ENCODE results near the gene KIF22.
"Not testable (repeated sequence)": the region's sequence is repeated elsewhere in the genome, so short reads cannot be mapped to it uniquely, and the experiment has no call there.

Gene KIF22

GRCh38 chr16:29753516-29753915 lies 37.0 kb upstream of the KIF22 start:
- H3K27me3 ChIP-seq (ENCODE audit: insufficient read depth, poor library complexity, severe bottlenecking) = no peaks in the 10 kb centered on the region
- H3K9me3 ChIP-seq (ENCODE audit: severe bottlenecking) = no peaks in the 10 kb centered on the region
- H3K36me3 ChIP-seq (ENCODE audit: low read depth) = no peaks in the 10 kb centered on the region
- no peaks in the 10 kb centered on the region for H3K4me1 ChIP-seq (ENCODE audit: insufficient read depth, poor library complexity, severe bottlenecking)
- no peak overlapping the region for H3K4me3 ChIP-seq (ENCODE audit: severe bottlenecking)
- DNase-seq (ENCODE audit: low spot score) (no peak), ATAC-seq (ENCODE audit: low read depth) (no peak)
- TF ChIP-seq, protein P1, sequence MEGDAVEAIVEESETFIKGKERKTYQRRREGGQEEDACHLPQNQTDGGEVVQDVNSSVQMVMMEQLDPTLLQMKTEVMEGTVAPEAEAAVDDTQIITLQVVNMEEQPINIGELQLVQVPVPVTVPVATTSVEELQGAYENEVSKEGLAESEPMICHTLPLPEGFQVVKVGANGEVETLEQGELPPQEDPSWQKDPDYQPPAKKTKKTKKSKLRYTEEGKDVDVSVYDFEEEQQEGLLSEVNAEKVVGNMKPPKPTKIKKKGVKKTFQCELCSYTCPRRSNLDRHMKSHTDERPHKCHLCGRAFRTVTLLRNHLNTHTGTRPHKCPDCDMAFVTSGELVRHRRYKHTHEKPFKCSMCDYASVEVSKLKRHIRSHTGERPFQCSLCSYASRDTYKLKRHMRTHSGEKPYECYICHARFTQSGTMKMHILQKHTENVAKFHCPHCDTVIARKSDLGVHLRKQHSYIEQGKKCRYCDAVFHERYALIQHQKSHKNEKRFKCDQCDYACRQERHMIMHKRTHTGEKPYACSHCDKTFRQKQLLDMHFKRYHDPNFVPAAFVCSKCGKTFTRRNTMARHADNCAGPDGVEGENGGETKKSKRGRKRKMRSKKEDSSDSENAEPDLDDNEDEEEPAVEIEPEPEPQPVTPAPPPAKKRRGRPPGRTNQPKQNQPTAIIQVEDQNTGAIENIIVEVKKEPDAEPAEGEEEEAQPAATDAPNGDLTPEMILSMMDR (IDR thresholded peaks at IDR 0.05; ENCODE audit: poor library complexity, severe bottlenecking) = no peak
- H3K27ac ChIP-seq (ENCODE audit: poor library complexity, severe bottlenecking) = no peak overlapping the region

- no peak for DNase-seq (ENCODE audit: low spot score)
- Histone ChIP-seq H3K27ac (ENCODE audit: poor library complexity, severe bottlenecking) (no peak overlapping the region), H3K9me3 (ENCODE audit: severe bottlenecking) (no peaks in the 10 kb centered on the region), H3K27me3 (ENCODE audit: insufficient read depth, poor library complexity, severe bottlenecking) (no peaks in the 10 kb centered on the region), H3K36me3 (ENCODE audit: low read depth) (no peaks in the 10 kb centered on the region), H3K4me3 (ENCODE audit: severe bottlenecking) (no peak overlapping the region), H3K4me1 (ENCODE audit: insufficient read depth, poor library complexity, severe bottlenecking) (no peaks in the 10 kb centered on the region)
- ATAC-seq (ENCODE audit: low read depth) = no peak
- TF ChIP-seq, protein P1 (IDR thresholded peaks at IDR 0.05; ENCODE audit: poor library complexity, severe bottlenecking) = no peak
Observed at GRCh38 chr16:29756654-29757053, 33.9 kb upstream of the KIF22 start.

- not testable (repeated sequence) for H3K4me1 ChIP-seq (ENCODE audit: insufficient read depth, poor library complexity, severe bottlenecking); H3K4me3 ChIP-seq (ENCODE audit: severe bottlenecking); ATAC-seq (ENCODE audit: low read depth); H3K9me3 ChIP-seq (ENCODE audit: severe bottlenecking); H3K27ac ChIP-seq (ENCODE audit: poor library complexity, severe bottlenecking); H3K36me3 ChIP-seq (ENCODE audit: low read depth); H3K27me3 ChIP-seq (ENCODE audit: insufficient read depth, poor library complexity, severe bottlenecking); DNase-seq (ENCODE audit: low spot score)
Observed at GRCh38 chr16:29757086-29757485, 33.5 kb upstream of the KIF22 start.

- DNase-seq (ENCODE audit: low spot score) (no peak), ATAC-seq (ENCODE audit: low read depth) (no peak)
- no peak overlapping the region for H3K27ac ChIP-seq (ENCODE audit: poor library complexity, severe bottlenecking)
- no peaks in the 10 kb centered on the region for H3K27me3 ChIP-seq (ENCODE audit: insufficient read depth, poor library complexity, severe bottlenecking)
- H3K36me3 ChIP-seq (ENCODE audit: low read depth) = no peaks in the 10 kb centered on the region
- no peaks in the 10 kb centered on the region for H3K9me3 ChIP-seq (ENCODE audit: severe bottlenecking)
- H3K4me1 ChIP-seq (ENCODE audit: insufficient read depth, poor library complexity, severe bottlenecking) = no peaks in the 10 kb centered on the region
- no peak overlapping the region for H3K4me3 ChIP-seq (ENCODE audit: severe bottlenecking)
- TF ChIP-seq, protein P1 (IDR thresholded peaks at IDR 0.05; ENCODE audit: poor library complexity, severe bottlenecking) = no peak
Observed at GRCh38 chr16:29757950-29758466, 32.5 kb upstream of the KIF22 start.

DNA sequence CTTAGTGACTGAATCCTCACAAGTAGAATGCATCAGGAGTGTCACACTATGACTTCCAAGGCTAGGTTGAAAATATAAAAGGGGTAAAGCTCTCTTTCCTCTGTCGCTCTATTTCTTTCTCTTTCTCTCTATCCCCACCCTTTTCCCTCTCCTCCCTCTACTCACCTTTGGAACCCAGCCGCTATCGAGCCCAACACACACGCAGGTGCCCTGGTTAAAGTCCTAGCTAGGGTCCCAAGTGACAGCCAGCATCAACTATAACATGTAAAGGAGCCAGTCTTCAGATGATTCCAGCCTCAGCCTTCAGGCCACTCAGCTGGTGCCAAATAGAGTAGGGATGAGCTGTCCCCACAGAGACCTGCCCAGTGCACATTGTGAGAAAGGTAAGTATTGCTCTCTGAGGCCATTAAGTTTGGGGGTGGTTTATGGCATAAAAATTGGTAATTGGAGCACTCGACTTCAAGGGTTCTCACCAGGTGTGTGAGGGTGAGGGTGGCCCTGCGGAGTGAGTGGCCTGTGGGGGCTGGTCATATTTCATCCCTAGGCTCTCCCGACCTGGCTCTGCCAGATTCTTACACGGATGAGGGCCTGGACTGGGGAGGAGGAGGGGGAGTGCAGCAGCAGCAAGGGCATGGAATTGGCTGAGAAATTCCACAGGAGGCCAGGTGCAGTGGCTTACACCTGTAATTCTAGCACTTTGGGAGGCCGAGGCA lies 29.8 kb upstream of the KIF22 start:
- Histone ChIP-seq H3K27ac (ENCODE audit: poor library complexity, severe bottlenecking) (no peak overlapping the region), H3K4me3 (ENCODE audit: severe bottlenecking) (no peak overlapping the region), H3K4me1 (ENCODE audit: insufficient read depth, poor library complexity, severe bottlenecking) (peaks cover 2% of the 10 kb centered on the region), H3K27me3 (ENCODE audit: insufficient read depth, poor library complexity, severe bottlenecking) (no peaks in the 10 kb centered on the region), H3K9me3 (ENCODE audit: severe bottlenecking) (no peaks in the 10 kb centered on the region), H3K36me3 (ENCODE audit: low read depth) (no peaks in the 10 kb centered on the region)
- no peak for DNase-seq (ENCODE audit: low spot score)
- no peak; the same call in 2 of the 3 replicates for ATAC-seq (ENCODE audit: low read depth)
- TF ChIP-seq, protein P1 (IDR thresholded peaks at IDR 0.05; ENCODE audit: poor library complexity, severe bottlenecking) = no peak

DNA sequence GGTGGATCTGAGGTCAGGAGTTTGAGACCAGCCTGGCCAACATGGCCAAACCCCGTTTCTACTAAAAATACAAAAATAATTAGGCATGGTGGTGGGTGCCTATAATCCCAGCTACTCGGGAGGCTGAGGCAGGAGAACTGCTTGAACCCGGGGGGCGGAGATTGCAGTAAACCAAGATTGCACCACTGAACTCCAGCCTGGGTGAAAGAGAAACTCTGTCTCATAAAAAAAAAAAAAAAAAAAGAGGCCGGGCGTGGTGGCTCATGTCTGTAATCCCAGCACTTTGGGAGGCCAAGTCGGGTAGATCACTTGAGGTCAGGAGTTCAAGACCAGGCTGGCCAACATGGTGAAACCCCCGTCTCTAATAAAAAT lies 29.3 kb upstream of the KIF22 start:
- not testable (repeated sequence) for DNase-seq (ENCODE audit: low spot score); H3K27me3 ChIP-seq (ENCODE audit: insufficient read depth, poor library complexity, severe bottlenecking); H3K27ac ChIP-seq (ENCODE audit: poor library complexity, severe bottlenecking); ATAC-seq (ENCODE audit: low read depth); H3K4me1 ChIP-seq (ENCODE audit: insufficient read depth, poor library complexity, severe bottlenecking); H3K9me3 ChIP-seq (ENCODE audit: severe bottlenecking); H3K36me3 ChIP-seq (ENCODE audit: low read depth); H3K4me3 ChIP-seq (ENCODE audit: severe bottlenecking)

Measured in RWPE2 (cell line).